Measurements from ENCODE around the gene ZNF438.
A peak's percentile ranks its signal among the peaks of the same experiment; 100 is the strongest.

Gene ZNF438

DNA sequence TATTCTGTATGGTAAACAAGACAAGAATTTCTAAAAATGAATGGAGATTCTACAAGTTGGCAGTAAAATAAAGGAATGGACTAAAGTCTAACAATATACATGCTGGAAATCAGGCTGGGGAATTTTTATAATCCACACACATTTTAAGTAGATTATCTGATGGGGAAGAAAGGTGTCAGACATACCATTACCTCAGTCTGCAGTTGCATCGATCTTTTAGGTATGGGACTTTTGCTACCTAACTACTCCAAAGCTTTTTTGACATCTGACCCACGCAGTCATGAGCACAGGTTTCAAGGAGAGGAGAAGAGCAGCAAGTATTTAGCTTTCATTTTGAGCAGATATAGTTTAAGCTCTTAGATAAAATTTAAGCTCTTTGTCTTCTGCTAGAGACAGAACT lies 113.0 kb downstream of the ZNF438 start:
- Mint-ChIP-seq H3K27ac (no peak overlapping the region), H3K4me3 (no peak overlapping the region), H3K27me3 (ENCODE audit: low read depth) (no peaks in the 10 kb centered on the region), H3K9me3 (peaks cover 5% of the 10 kb centered on the region), H3K36me3 (ENCODE audit: low read depth) (peaks cover 7% of the 10 kb centered on the region), H3K4me1 (peaks cover 9% of the 10 kb centered on the region)
- TF ChIP-seq, protein P1, sequence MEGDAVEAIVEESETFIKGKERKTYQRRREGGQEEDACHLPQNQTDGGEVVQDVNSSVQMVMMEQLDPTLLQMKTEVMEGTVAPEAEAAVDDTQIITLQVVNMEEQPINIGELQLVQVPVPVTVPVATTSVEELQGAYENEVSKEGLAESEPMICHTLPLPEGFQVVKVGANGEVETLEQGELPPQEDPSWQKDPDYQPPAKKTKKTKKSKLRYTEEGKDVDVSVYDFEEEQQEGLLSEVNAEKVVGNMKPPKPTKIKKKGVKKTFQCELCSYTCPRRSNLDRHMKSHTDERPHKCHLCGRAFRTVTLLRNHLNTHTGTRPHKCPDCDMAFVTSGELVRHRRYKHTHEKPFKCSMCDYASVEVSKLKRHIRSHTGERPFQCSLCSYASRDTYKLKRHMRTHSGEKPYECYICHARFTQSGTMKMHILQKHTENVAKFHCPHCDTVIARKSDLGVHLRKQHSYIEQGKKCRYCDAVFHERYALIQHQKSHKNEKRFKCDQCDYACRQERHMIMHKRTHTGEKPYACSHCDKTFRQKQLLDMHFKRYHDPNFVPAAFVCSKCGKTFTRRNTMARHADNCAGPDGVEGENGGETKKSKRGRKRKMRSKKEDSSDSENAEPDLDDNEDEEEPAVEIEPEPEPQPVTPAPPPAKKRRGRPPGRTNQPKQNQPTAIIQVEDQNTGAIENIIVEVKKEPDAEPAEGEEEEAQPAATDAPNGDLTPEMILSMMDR (IDR thresholded peaks at IDR 0.05; ENCODE audit: unreplicated experiment in 3 of 3), result no peak

DNA sequence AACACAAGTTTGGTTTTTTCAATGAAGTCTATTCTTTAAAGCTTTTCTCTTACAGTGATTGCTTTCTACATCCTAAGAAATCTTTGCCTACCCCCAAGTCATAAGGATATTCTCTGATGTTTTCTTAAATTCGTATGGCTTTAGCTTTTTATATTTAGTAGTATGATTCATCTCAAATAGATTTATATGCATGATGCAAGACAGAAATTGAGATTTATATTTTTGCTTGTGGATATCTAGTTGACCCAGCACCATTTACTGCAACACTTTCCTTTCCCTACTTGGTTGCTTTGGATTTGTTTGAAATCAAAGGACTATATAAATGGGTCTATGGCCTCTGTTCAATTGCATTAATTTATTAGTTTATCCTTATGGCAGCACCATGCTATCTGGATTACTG lies 113.9 kb downstream of the ZNF438 start:
- no peak overlapping the region for H3K27ac Mint-ChIP-seq
- H3K4me3 Mint-ChIP-seq, result no peak overlapping the region
- no peaks in the 10 kb centered on the region for H3K27me3 Mint-ChIP-seq (ENCODE audit: low read depth)
- no peaks in the 10 kb centered on the region for H3K9me3 Mint-ChIP-seq
- H3K36me3 Mint-ChIP-seq (ENCODE audit: low read depth), result peaks cover 7% of the 10 kb centered on the region
- peaks cover 9% of the 10 kb centered on the region for H3K4me1 Mint-ChIP-seq
- TF ChIP-seq, protein P1 (IDR thresholded peaks at IDR 0.05; ENCODE audit: unreplicated experiment in 3 of 3), result no peak

DNA sequence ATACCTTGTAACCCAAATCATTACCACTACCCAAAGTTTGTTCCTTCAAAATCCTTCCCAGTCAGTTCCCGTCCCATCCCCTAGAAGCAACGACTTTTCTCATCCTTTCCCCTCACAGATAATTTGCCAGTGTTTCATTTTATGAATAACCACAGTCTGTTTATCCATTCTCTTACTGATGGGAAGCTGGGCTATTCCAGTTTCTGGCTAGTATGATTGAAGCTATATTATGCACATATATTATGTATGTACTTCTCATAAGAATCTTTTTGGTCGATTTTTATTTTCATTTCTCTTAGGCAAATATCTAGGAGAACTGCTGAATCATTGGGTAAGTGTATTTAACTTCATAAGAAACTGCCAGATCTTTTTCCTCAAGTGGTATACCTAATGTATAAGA lies 114.6 kb downstream of the ZNF438 start:
- TF ChIP-seq, protein P1 (IDR thresholded peaks at IDR 0.05; ENCODE audit: unreplicated experiment in 3 of 3), result no peak
- Mint-ChIP-seq H3K9me3 (no peaks in the 10 kb centered on the region), H3K27ac (no peak overlapping the region), H3K36me3 (ENCODE audit: low read depth) (peaks cover 7% of the 10 kb centered on the region), H3K4me1 (peaks cover 9% of the 10 kb centered on the region), H3K4me3 (no peak overlapping the region), H3K27me3 (ENCODE audit: low read depth) (no peaks in the 10 kb centered on the region)

DNA sequence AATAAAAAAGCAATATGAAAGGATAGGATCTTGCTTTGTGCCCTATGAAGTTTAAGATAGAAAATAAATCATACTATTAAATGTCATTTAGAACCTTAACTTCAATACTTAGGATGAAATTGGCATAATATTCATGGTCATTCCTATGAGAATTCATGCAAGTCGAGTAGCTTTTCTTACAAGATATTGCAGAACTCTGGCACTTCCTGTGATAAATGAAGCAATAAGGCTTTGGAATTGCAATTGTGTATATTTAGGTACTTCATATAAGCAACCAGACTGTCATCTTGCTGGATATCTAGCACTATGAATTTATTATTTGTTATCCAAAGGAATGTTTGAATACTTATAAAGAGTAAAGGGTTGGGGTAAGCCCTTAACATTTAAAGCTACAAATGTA lies 116.5 kb downstream of the ZNF438 start:
- H3K9me3 Mint-ChIP-seq, result no peaks in the 10 kb centered on the region
- H3K4me1 Mint-ChIP-seq, result peaks cover 7% of the 10 kb centered on the region
- H3K4me3 Mint-ChIP-seq, result no peak overlapping the region
- TF ChIP-seq, protein P1 (IDR thresholded peaks at IDR 0.05; ENCODE audit: unreplicated experiment in 3 of 3), result no peak
- H3K36me3 Mint-ChIP-seq (ENCODE audit: low read depth), result peaks cover 4% of the 10 kb centered on the region
- no peak overlapping the region for H3K27ac Mint-ChIP-seq
- H3K27me3 Mint-ChIP-seq (ENCODE audit: low read depth), result no peaks in the 10 kb centered on the region

DNA sequence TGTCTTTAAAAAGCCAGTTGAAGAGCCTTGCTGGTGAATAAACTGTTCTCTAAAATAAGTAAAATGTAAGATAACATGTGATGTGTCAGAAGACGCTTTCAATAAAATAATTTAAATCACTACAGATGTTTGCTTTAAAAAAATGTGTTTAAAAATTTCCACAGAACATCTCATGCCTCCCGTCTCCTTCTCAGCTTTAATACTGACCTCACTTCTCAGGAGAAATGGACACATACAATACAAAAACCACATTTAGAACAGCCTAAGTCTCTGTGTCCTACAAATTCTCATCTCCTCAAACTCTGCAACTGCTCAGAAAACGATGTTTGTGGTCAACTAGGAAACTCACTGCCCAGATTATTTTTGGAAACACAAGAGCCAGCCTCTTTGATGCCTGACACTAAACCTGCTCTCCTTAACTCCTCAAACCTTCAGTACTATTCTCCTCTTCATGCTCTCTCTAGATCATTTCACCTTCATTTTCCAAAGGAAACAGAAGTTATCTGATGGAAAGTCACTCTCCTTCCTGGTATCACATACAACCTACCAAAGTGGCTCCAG lies 120.3 kb downstream of the ZNF438 start:
- H3K9me3 Mint-ChIP-seq, result no peaks in the 10 kb centered on the region
- peaks cover 9% of the 10 kb centered on the region for H3K4me1 Mint-ChIP-seq
- no peak overlapping the region for H3K4me3 Mint-ChIP-seq
- no peaks in the 10 kb centered on the region for H3K27me3 Mint-ChIP-seq (ENCODE audit: low read depth)
- TF ChIP-seq, protein P1 (IDR thresholded peaks at IDR 0.05; ENCODE audit: unreplicated experiment in 3 of 3), result no peak
- no peak overlapping the region for H3K27ac Mint-ChIP-seq
- peaks cover 10% of the 10 kb centered on the region for H3K36me3 Mint-ChIP-seq (ENCODE audit: low read depth)

DNA sequence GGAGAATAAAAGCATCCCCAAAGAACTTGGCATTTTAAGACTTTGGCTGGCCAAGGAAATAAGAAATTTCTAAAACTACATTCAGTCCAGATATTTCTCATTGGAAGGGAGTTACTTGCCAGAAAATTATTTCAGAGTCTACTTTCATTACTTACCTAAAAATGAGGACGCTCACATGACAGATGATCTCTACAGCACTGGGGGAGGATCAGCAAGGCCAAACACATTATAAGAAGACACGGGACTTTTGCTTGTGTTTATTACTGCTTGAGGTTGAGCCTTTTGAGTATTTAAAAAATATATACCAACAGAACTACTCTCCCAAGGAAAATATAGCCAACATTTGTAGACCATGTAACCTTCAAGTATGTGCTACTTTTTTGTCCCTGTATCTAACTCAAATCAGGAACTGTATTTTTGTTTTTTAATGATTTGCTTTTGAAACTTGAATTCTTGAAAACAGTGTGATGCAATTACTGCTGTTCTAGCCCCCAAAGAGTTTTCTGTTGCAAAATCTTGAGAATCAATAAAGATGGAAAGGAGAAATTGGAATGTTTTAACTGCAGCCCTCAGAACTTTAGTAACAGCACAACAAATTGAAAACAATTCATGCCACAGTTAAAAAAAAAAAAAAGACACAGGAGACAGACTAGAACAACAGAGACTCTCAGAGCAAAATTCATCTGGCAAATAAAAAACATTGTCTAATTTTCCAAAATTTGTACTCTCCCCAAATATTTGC lies 128.1 kb downstream of the ZNF438 start:
- Mint-ChIP-seq H3K27ac (peak overlapping the region in 1 of 3 experiments; percentile 40), H3K36me3 (ENCODE audit: low read depth) (peaks cover 24% of the 10 kb centered on the region), H3K4me1 (peaks cover 7% of the 10 kb centered on the region), H3K9me3 (no peaks in the 10 kb centered on the region), H3K4me3 (no peak overlapping the region), H3K27me3 (ENCODE audit: low read depth) (no peaks in the 10 kb centered on the region)
- TF ChIP-seq, protein P1 (IDR thresholded peaks at IDR 0.05; ENCODE audit: unreplicated experiment in 3 of 3), result no peak
